GM23248 (cell line): ENCODE data around the gene TBX5. TPM values are rescaled to one million over a fixed set of nuclear protein-coding genes. Genes with fewer than 3 reads are reported as not detected.

Experiments
- DNase-seq: peaks from one replicate; pipeline ENCODE4 v3.0.0-alpha.2; 2015
- H2AFZ ChIP-seq: fragments of 200-600 bp; sonication (generic); 2 replicates; pipeline ENCODE4 v1.6.1; 2016; ENCODE audit warnings: antibody characterized with exemption
- H3F3A ChIP-seq: fragments of 200-600 bp; sonication (generic); 2 replicates; pipeline ENCODE4 v1.6.1; 2016; ENCODE audit warnings: mild to moderate bottlenecking, antibody characterized with exemption, mixed run types; ENCODE audit not compliant: insufficient read depth
- H3K27ac ChIP-seq: fragments of 200-600 bp; sonication (generic); 2 replicates; pipeline ENCODE4 v1.5.1; 2016; ENCODE audit warnings: mild to moderate bottlenecking
- H3K27me3 ChIP-seq: fragments of 200-600 bp; sonication (generic); replicated peaks from 2 replicates; pipeline ENCODE4 v1.6.1; 2016; ENCODE audit warnings: mild to moderate bottlenecking; ENCODE audit not compliant: insufficient read depth
- H3K36me3 ChIP-seq: fragments of 200-600 bp; sonication (generic); 2 replicates; pipeline ENCODE4 v1.6.1; 2016; ENCODE audit warnings: low read depth, mild to moderate bottlenecking
- H3K4me1 ChIP-seq: fragments of 200-600 bp; sonication (generic); 2 replicates; pipeline ENCODE4 v1.6.1; 2016; ENCODE audit warnings: mild to moderate bottlenecking; ENCODE audit not compliant: insufficient read depth
- H3K4me2 ChIP-seq: fragments of 200-600 bp; sonication (generic); one replicate; pipeline ENCODE4 v1.6.1; 2016; ENCODE audit warnings: mild to moderate bottlenecking; ENCODE audit not compliant: unreplicated experiment
- H3K4me3 ChIP-seq: fragments of 200-600 bp; sonication (generic); 2 replicates; pipeline ENCODE4 v1.5.1; 2016; ENCODE audit warnings: mild to moderate bottlenecking
- H3K79me2 ChIP-seq: fragments of 200-600 bp; sonication (generic); 2 replicates; pipeline ENCODE4 v1.6.1; 2016; ENCODE audit warnings: mild to moderate bottlenecking; ENCODE audit not compliant: insufficient read depth
- H3K9ac ChIP-seq: fragments of 200-600 bp; sonication (generic); 2 replicates; pipeline ENCODE4 v1.6.1; 2016; ENCODE audit warnings: mild to moderate bottlenecking
- H3K9me2 ChIP-seq: fragments of 200-600 bp; sonication (generic); 2 replicates; pipeline ENCODE4 v1.6.1; 2016; ENCODE audit warnings: mixed run types, mild to moderate bottlenecking, moderate library complexity; ENCODE audit not compliant: insufficient read depth
- H3K9me3 ChIP-seq: fragments of 200-600 bp; sonication (generic); one replicate; pipeline ENCODE4 v1.6.1; 2017; ENCODE audit warnings: low read depth
- H4K20me1 ChIP-seq: fragments of 200-600 bp; sonication (generic); 2 replicates; pipeline ENCODE4 v1.6.0; 2016; ENCODE audit not compliant: insufficient read depth
- EZH2 ChIP-seq: fragments of 200-600 bp; sonication (generic); IDR thresholded peaks from 2 replicates; pipeline ENCODE4 v1.6.1; 2018; ENCODE audit warnings: antibody characterized with exemption, mild to moderate bottlenecking; ENCODE audit not compliant: insufficient read depth, poor library complexity, severe bottlenecking
- EZH2phosphoT487 ChIP-seq: fragments of 200-600 bp; sonication (generic); IDR thresholded peaks from 2 replicates; pipeline ENCODE4 v1.6.1; 2018; ENCODE audit warnings: antibody characterized with exemption, moderate library complexity, mild to moderate bottlenecking, low read depth; ENCODE audit not compliant: insufficient read depth
- WGBS, 2 experiments: methylation state at CpG; one replicate each; pipeline ENCODE4 v1.1.6; 2015 to 2017; ENCODE audit warnings: low lambda C conversion rate in 2 of 2, low coverage in 1 of 2; ENCODE audit errors: missing lambda C conversion rate in 2 of 2; 5-methylcytosine and 5-hydroxymethylcytosine counted together
- in situ Hi-C: fragments of 300-500 bp; cut with MboI; formaldehyde crosslinking; loops from 2 replicates; pipeline ENCODE4 v1.15.0; 2020
- polyA plus RNA-seq: library from polyadenylated mRNA; unstranded; fragments of >200 nt; fragmentation: Nextera tagmentation; extraction: Ambion mirVana; gene quantifications from 2 replicates; pipeline ENCODE4 v1.2.1, GENCODE V29; 2016
- total RNA-seq: library from RNA; depleted of rRNA; stranded (reverse); fragments of >200 nt; shearing (Covaris generic); gene quantifications from 2 replicates; pipeline ENCODE4 v1.2.3, GENCODE V29; 2014

TBX5 gene
- total and polyA plus RNA-seq, 2 experiments from 2014 or later: 24.5 to 30.0 TPM

DNA sequence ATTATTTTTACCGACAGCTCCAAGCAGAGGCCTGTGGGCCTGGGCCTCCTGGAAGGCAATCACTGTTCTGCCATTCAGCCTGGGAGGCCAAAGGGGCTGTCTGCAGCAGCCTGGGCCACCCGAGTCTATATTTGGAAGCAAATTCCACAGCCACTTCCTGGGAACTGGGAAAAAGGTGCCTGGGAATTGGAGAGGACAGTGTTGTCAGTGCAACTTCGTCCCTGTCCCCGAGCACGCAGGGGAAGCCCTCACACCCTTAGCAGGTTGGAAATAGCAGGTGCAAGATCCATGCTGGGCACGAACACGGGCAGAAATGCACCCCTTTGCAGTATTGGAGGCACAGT is 9.6 kb upstream of the TBX5 start:
- Histone ChIP-seq H3K79me2 (peaks cover 81% of the 10 kb centered on the region), H3K4me2 (peak overlapping the region; percentile 99), H3K9ac (no peak overlapping the region), H3K9me3 (no peaks in the 10 kb centered on the region), H3K27me3 (no peaks in the 10 kb centered on the region), H3F3A (peaks cover 18% of the 10 kb centered on the region; the same call in 1 of the 2 replicates), H3K4me1 (peaks cover 46% of the 10 kb centered on the region), H3K36me3 (no peaks in the 10 kb centered on the region), H4K20me1 (no peaks in the 10 kb centered on the region), H2AFZ (no peak overlapping the region), H3K4me3 (no peak overlapping the region), H3K9me2 (no peaks in the 10 kb centered on the region), H3K27ac (no peak overlapping the region)
- TF ChIP-seq EZH2phosphoT487 (no peak), EZH2 (no peak)
- WGBS, 2 experiments: 70 to 73% methylated on average over 7 of the region's 7 CpGs
- in situ Hi-C loops: no loop called here
- DNase-seq: no peak

DNA sequence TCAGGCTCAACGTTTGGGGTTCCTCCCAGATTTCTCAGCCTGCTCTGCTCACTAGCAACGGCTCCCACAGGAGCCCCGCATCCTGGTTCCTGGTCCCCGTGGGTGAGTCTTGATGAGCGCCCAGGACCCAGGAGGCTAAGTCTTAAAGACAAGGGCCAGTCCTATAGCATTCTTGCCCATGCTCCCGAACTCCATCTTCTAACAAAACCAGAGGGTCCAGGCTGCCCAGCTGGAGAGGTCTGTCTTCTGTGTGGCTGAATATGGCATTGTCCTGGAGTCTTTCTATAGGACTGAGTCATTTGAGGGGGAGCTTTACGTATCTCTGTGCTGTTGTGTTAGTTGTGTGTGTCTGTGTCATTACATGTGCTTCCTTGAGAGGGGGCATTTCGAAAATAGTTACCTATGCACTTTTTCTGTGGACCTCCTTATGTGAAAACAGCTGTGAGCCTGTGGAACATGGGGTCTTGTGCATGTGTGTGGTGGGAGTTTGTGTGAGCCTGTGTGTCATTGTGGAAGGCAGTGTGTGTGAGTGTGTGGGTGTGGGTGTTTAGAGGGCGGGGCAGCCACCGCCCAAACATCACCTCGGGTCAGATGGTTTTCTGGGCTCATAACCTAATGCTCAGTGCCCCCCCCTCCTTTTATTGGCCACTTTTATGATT is 9.1 kb upstream of the TBX5 start:
- H3K9me2 ChIP-seq: no peaks in the 10 kb centered on the region
- no peaks in the 10 kb centered on the region for H4K20me1 ChIP-seq
- WGBS, 2 experiments: 74 to 75% methylated on average over 11 of the region's 11 CpGs
- peaks cover 22% of the 10 kb centered on the region; the same call in 1 of the 2 replicates for H3F3A ChIP-seq
- H3K9ac ChIP-seq: peak overlapping the region; percentile 95
- no peaks in the 10 kb centered on the region for H3K27me3 ChIP-seq
- H3K4me1 ChIP-seq: peaks cover 48% of the 10 kb centered on the region
- H2AFZ ChIP-seq: peak overlapping the region; percentile 68; the same call in 1 of the 2 replicates
- H3K27ac ChIP-seq: peak overlapping the region; percentile 95; the same call in 1 of the 2 replicates
- no peak for TF ChIP-seq EZH2phosphoT487
- TF ChIP-seq EZH2: no peak
- no peaks in the 10 kb centered on the region for H3K36me3 ChIP-seq
- H3K4me2 ChIP-seq: peak overlapping the region; percentile 99
- peaks cover 82% of the 10 kb centered on the region for H3K79me2 ChIP-seq
- no peaks in the 10 kb centered on the region for H3K9me3 ChIP-seq
- H3K4me3 ChIP-seq: peak overlapping the region; percentile 91
- peak; percentile 57 for DNase-seq
- in situ Hi-C loops: no loop called here

DNA sequence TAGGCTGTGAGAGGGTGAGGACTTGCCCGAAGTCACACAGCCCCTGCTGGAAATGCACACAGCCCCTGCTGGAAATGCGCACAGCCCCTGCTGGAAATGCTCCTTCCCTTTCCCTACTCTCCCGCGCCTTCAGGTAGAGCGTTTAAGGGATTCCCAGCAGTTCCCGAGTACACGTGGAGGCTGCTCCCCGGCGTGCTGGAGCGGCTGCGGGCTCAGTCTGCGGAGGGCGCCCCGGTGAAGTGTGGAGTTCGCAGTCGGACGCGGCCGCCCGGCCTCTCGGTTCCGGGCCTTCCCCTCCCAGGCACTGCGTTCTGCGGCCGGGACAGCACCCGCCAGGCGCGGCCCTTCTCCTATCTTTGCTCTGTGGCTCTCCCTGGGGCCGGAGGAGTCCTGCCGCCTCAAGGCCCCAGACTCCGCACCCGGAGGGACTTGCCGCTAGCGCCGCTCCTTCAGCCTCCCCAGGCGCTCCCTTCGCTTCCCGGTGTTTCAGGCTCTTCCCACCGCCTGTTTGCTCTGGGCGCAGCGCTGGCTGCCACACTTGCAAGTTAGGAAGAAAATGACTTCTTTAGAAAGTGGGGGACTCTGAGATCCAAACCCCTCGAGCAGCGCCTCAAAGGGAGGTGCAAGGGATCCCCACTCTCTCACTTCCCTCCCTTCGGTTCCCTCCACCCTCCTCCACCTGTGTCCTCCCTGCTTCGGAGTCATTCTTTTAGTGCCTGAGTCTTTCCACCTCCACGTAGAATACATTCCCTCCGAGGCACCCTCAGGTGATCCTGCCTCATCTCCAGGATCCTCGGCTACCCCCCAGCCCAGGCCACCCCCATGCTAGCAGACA is 8.3 kb upstream of the TBX5 start:
- no peaks in the 10 kb centered on the region for H4K20me1 ChIP-seq
- no peak for TF ChIP-seq EZH2phosphoT487
- TF ChIP-seq EZH2: no peak
- H3K27me3 ChIP-seq: no peaks in the 10 kb centered on the region
- H3K36me3 ChIP-seq: no peaks in the 10 kb centered on the region
- H3K79me2 ChIP-seq: peaks cover 86% of the 10 kb centered on the region
- no peaks in the 10 kb centered on the region for H3K9me3 ChIP-seq
- H3K4me1 ChIP-seq: peaks cover 48% of the 10 kb centered on the region
- peak; percentile 70 for DNase-seq
- H3K9ac ChIP-seq: peak overlapping the region; percentile 95
- WGBS, 2 experiments: 13 to 15% methylated on average over 42 to 47 of the region's 48 CpGs
- peak overlapping the region; percentile 68 for H2AFZ ChIP-seq
- H3K4me2 ChIP-seq: peak overlapping the region; percentile 99
- in situ Hi-C loops: no loop called here
- H3F3A ChIP-seq: peaks cover 22% of the 10 kb centered on the region; the same call in 1 of the 2 replicates
- no peaks in the 10 kb centered on the region for H3K9me2 ChIP-seq
- H3K27ac ChIP-seq: peak overlapping the region; percentile 95
- H3K4me3 ChIP-seq: peak overlapping the region; percentile 91

DNA sequence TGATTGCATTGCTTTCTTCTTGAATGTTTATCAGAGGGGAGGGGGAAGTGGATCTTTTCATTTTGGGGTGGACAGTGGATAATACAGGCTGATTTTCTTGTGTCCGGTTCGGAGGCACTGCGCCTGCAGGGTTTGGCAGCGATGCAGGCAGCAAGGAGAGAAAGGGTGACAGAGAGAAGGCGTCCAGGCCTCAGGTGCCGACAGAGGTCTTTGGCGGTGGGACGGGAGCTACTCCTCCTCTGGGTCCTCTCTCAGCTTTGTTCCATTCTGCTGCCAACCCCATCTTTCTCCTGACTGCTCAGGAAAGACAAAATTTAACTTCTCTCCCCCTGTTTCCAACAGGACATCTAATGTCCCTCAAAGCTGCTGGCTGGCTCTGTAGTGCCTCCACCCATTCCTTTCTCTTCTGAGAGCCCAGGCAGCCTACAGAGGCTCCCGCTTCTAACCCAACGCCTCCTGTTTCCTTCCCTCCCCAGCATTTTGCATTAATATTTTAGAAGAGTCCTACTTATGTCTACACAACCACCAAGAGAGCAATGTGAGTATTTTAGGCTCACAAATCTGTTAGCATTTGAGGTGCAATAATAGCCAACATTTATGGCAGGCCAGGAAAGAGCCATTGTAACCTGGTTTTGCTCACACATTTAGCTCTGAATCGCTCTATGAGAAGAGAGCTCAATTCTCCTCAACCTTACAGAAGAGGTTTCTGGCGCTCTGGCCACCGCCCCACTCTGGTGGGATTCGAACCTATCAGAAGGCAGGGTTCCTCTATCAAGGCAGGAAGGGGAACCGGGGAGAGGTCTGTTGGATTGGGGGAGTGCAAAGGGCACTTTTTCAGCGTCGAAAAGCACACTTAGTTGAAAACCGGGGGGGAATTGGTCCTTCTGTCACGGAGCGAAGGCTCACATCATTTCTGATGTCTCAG is 7.1 kb upstream of the TBX5 start:
- H3K27me3 ChIP-seq: no peaks in the 10 kb centered on the region
- H3K79me2 ChIP-seq: peaks cover 90% of the 10 kb centered on the region
- H3F3A ChIP-seq: peaks cover 22% of the 10 kb centered on the region; the same call in 1 of the 2 replicates
- H3K9me3 ChIP-seq: no peaks in the 10 kb centered on the region
- H3K4me1 ChIP-seq: peaks cover 48% of the 10 kb centered on the region
- TF ChIP-seq EZH2phosphoT487: no peak
- TF ChIP-seq EZH2: no peak
- no peaks in the 10 kb centered on the region for H3K9me2 ChIP-seq
- WGBS, 2 experiments: 21 to 24% methylated on average over 20 of the region's 20 CpGs
- peak overlapping the region; percentile 99 for H3K4me2 ChIP-seq
- H3K9ac ChIP-seq: peak overlapping the region; percentile 95
- peak; percentile 58 for DNase-seq
- H3K4me3 ChIP-seq: peak overlapping the region; percentile 91
- H4K20me1 ChIP-seq: no peaks in the 10 kb centered on the region
- no peaks in the 10 kb centered on the region for H3K36me3 ChIP-seq
- H3K27ac ChIP-seq: peak overlapping the region; percentile 95
- in situ Hi-C loops: no loop called here
- peak overlapping the region; percentile 68 for H2AFZ ChIP-seq
